Stimulated activated naive B cell treated with anti-CD40 and anti-IgM and Interleukin-4, amounts not matched to agents 10 μg/mL and 1 μg/mL and 100 μg/mL, for 72 hours (primary cell): ENCODE results near the gene MAST2.

ENCODE experiments used
- ATAC-seq, 2 donors: fragments of 150-1000 bp; cut with Tn5 transposase; replicated peaks; 2 replicates each; pipeline ENCODE4 v1.10.0; 2021; ENCODE audit warnings: moderate library complexity in 1 of 2
- DNase-seq: peaks from one replicate; pipeline ENCODE4 v3.0.0; 2021
- H3K27ac Mint-ChIP-seq: one replicate; pipeline ENCODE4 v1.8.0; 2022; ENCODE audit warnings: mild to moderate bottlenecking, mixed read lengths
- H3K27me3 Mint-ChIP-seq, 2 donors: one replicate each; pipeline ENCODE4 v1.8.0; 2022; ENCODE audit warnings: mixed read lengths in 2 of 2
- H3K36me3 Mint-ChIP-seq, 2 donors: one replicate each; pipeline ENCODE4 v1.8.0; 2022; ENCODE audit warnings: mixed read lengths in 2 of 2, mild to moderate bottlenecking in 1 of 2
- H3K4me1 Mint-ChIP-seq, 2 donors: one replicate each; pipeline ENCODE4 v1.8.0; 2022; ENCODE audit warnings: mixed read lengths in 2 of 2, mild to moderate bottlenecking in 1 of 2
- H3K4me3 Mint-ChIP-seq, 2 donors: one replicate each; pipeline ENCODE4 v1.8.0; 2022; ENCODE audit warnings: mild to moderate bottlenecking in 2 of 2, mixed read lengths in 2 of 2, moderate library complexity in 1 of 2
- H3K9me3 Mint-ChIP-seq, 2 donors: one replicate each; pipeline ENCODE4 v1.8.0; 2022; ENCODE audit warnings: mixed read lengths in 2 of 2, mild to moderate bottlenecking in 1 of 2

MAST2 gene

GRCh38 chr1:45995298-45995697, 191.9 kb downstream of the MAST2 start:
- ATAC-seq (no peak), DNase-seq (no peak)
- Mint-ChIP-seq H3K4me1 (peaks cover 4 to 7% of the 10 kb centered on the region in 2 donors), H3K27me3 (no peaks in the 10 kb centered on the region), H3K36me3 (peaks cover 13 to 20% of the 10 kb centered on the region in 2 donors), H3K27ac (no peak overlapping the region), H3K9me3 (peaks cover 0 to 3% of the 10 kb centered on the region in 2 donors), H3K4me3 (no peak overlapping the region)

GRCh38 chr1:45998020-45998617, 194.7 kb downstream of the MAST2 start:
- Mint-ChIP-seq H3K36me3 (peaks cover 11 to 21% of the 10 kb centered on the region in 2 donors), H3K27ac (no peak overlapping the region), H3K9me3 (no peaks in the 10 kb centered on the region), H3K4me1 (no peaks in the 10 kb centered on the region), H3K27me3 (no peaks in the 10 kb centered on the region), H3K4me3 (no peak overlapping the region)
- ATAC-seq: no peak
- DNase-seq: no peak

DNA sequence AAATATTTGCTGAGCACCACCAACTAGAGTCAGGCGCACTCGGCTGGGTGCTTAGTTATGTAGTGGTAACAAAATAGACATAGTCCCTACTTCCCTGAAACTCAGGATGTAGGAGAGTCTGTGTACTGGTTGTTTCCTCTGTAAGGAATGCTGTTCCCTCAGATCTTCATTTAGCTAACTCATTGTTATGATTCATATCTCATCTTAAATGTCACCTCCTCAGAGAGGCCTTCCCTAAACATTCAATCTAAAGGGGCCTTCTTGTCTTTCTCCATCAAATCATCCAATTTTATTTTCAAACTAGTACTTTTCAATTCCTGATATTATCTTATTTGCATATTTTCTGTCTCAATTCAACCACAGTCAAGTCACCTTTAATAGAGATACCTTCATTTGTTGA, 196.1 kb downstream of the MAST2 start:
- peaks cover 15 to 27% of the 10 kb centered on the region in 2 donors for H3K36me3 Mint-ChIP-seq
- no peak for DNase-seq
- H3K4me3 Mint-ChIP-seq: no peak overlapping the region
- H3K9me3 Mint-ChIP-seq: no peaks in the 10 kb centered on the region
- no peak overlapping the region for H3K27ac Mint-ChIP-seq
- H3K27me3 Mint-ChIP-seq: no peaks in the 10 kb centered on the region
- ATAC-seq: no peak
- H3K4me1 Mint-ChIP-seq: no peaks in the 10 kb centered on the region

DNA sequence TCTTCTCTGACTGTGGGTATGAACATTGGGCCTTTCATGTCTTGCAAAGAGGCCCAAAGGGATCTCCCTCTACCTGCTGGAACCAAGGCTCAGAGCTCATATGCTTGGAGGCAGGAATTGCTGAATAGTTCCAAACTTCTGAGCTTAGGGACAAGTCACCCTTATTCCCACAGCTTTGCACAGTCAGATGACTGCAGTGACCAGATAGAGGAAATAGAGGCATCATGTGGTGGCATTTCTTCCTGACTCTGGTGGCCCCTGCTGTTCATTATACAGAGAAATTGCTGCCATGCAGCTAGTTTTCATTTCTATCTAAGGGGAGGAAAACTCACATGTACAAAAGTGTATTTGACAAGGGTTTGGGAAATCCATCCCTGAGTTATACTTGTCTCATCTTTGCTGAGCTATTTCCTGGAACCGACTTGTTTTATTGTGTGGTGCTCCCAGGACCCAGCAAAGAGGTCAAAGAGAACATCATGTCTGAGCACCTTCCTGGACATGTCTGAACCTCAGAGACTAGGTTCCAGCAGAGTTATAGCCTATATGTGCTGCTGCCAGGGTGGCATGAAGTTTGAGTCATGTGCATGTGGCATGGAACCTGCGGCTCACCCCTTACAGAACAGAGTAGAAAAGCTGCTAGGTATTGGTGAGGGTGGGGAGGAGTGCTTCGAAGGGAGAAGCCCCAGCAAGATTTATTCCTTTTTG, 197.8 kb downstream of the MAST2 start:
- Mint-ChIP-seq H3K27me3 (no peaks in the 10 kb centered on the region), H3K9me3 (no peaks in the 10 kb centered on the region), H3K4me1 (no peaks in the 10 kb centered on the region), H3K4me3 (no peak overlapping the region), H3K27ac (no peak overlapping the region), H3K36me3 (peaks cover 12 to 23% of the 10 kb centered on the region in 2 donors)
- DNase-seq: no peak
- ATAC-seq: no peak

DNA sequence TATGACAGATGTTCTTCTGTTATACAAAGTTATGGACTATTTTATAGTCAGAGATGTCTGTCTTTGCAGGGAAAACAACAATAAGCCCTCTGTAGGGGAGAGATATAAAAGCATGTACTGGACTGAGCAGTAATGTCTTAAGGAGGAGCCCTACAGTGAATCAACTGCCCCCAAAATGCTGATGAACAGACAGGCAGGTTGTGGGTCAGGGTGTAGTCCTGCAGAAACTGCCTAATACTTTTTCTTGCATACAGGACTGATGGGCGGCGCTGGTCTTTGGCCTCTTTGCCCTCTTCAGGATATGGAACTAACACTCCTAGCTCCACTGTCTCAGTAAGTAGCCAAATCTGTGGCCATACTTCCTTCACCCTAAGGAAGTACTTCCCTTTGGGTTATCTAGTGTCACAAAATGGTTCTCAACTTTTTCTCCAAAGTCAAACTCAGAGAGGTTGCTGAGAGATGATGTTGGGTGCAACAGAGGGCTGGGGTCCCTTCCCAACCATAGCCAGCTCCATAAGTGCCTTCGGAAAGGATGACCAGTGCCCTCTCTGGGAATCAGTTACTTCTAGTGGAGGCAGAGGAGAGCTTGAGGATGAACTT, 199.2 kb downstream of the MAST2 start:
- Mint-ChIP-seq H3K4me3 (no peak overlapping the region), H3K27me3 (no peaks in the 10 kb centered on the region), H3K9me3 (no peaks in the 10 kb centered on the region), H3K36me3 (peaks cover 23 to 33% of the 10 kb centered on the region in 2 donors), H3K4me1 (no peaks in the 10 kb centered on the region), H3K27ac (no peak overlapping the region)
- ATAC-seq (no peak), DNase-seq (no peak)

- no peak overlapping the region for H3K4me3 Mint-ChIP-seq
- DNase-seq: no peak
- no peaks in the 10 kb centered on the region for H3K27me3 Mint-ChIP-seq
- H3K9me3 Mint-ChIP-seq: no peaks in the 10 kb centered on the region
- no peak overlapping the region for H3K27ac Mint-ChIP-seq
- no peaks in the 10 kb centered on the region for H3K4me1 Mint-ChIP-seq
- H3K36me3 Mint-ChIP-seq: peaks cover 28 to 40% of the 10 kb centered on the region in 2 donors
- ATAC-seq: no peak
Measured at GRCh38 chr1:46003315-46003714, 199.9 kb downstream of the MAST2 start.

DNA sequence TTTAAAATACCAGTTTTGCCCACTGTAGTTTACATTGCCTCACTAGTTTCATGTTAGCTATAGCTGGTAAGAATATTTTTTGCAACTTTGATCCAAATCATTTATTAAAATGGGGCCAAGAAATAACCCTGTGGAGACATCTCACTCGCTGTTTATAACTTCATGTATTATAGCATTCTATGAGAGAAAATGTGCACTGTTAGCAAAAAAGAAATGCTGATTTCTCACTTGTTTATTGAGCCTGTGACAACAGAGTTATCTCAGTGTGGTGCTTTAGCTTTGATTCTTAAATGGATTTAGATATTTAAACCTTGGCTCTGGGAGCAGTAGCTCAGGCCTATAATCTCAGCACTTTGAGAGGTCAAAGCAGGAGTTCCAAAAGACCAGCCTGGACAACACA, 201.1 kb downstream of the MAST2 start:
- Mint-ChIP-seq H3K4me3 (no peak overlapping the region), H3K27ac (no peak overlapping the region), H3K36me3 (peaks cover 31 to 46% of the 10 kb centered on the region in 2 donors), H3K27me3 (no peaks in the 10 kb centered on the region), H3K9me3 (no peaks in the 10 kb centered on the region), H3K4me1 (no peaks in the 10 kb centered on the region)
- no peak for ATAC-seq
- DNase-seq: no peak

DNA sequence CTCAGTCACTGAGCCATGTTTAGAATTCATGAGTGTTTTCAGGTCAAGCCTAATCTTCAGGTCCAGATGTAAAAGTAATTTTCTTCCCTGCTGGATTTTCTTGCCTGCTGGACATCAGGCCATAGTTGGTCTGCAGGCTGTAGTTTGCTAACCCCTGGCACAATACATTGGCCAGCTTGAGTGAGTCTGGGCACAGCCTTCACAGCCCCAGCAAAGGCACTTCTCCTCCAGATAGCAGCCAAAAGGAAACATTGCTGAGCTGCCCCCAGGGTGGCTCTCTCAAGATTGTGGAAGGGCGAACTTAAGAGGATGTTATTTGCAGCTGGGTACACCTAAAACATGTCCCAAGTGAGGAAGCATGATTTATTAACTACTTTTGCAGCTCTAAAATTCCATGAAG, 202.2 kb downstream of the MAST2 start:
- no peak overlapping the region for H3K27ac Mint-ChIP-seq
- no peak overlapping the region for H3K4me3 Mint-ChIP-seq
- H3K9me3 Mint-ChIP-seq: no peaks in the 10 kb centered on the region
- peaks cover 28 to 45% of the 10 kb centered on the region in 2 donors for H3K36me3 Mint-ChIP-seq
- no peaks in the 10 kb centered on the region for H3K4me1 Mint-ChIP-seq
- ATAC-seq (no peak), DNase-seq (no peak)
- no peaks in the 10 kb centered on the region for H3K27me3 Mint-ChIP-seq

DNA sequence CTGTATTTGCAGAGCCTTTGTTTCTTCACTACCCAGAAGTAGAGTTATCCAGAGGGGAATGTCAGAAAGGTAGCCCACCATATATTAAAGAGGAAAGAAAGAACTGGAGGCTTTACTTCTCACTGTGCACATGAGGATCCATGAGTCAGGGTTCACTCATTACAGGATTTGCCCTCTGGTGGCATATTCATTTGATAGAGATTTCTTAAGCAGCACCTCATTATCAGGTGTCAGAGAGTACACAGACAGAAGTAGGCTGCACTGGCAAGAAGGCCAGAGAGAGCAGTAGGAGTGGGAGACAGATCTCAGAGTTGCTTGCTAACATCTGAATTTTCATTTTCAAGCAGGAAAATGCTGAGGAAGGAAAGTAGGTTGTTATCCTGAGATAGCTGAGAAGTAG, 205.2 kb downstream of the MAST2 start:
- Mint-ChIP-seq H3K27ac (no peak overlapping the region), H3K4me3 (no peak overlapping the region), H3K9me3 (no peaks in the 10 kb centered on the region), H3K4me1 (no peaks in the 10 kb centered on the region), H3K27me3 (no peaks in the 10 kb centered on the region), H3K36me3 (peaks cover 33 to 49% of the 10 kb centered on the region in 2 donors)
- ATAC-seq: no peak
- no peak for DNase-seq

DNA sequence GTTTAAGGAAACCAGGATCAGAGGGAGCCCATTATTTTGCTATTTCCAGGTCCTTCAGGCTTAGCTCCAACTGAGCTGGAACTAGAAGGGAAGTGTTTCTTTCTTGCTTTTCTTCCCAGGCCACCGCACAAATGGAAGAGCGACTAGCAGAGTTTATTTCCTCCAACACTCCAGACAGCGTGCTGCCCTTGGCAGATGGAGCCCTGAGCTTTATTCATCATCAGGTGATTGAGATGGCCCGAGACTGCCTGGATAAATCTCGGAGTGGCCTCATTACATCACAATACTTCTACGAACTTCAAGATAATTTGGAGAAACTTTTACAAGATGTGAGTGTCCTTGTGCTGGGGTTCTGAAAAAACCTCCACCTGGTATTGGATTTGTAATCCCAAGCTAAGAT, 207.2 kb downstream of the MAST2 start:
- no peaks in the 10 kb centered on the region for H3K27me3 Mint-ChIP-seq
- ATAC-seq: no peak
- DNase-seq: no peak
- no peaks in the 10 kb centered on the region for H3K4me1 Mint-ChIP-seq
- no peak overlapping the region for H3K4me3 Mint-ChIP-seq
- H3K9me3 Mint-ChIP-seq: no peaks in the 10 kb centered on the region
- H3K36me3 Mint-ChIP-seq: peaks cover 31 to 43% of the 10 kb centered on the region in 2 donors
- H3K27ac Mint-ChIP-seq: no peak overlapping the region

DNA sequence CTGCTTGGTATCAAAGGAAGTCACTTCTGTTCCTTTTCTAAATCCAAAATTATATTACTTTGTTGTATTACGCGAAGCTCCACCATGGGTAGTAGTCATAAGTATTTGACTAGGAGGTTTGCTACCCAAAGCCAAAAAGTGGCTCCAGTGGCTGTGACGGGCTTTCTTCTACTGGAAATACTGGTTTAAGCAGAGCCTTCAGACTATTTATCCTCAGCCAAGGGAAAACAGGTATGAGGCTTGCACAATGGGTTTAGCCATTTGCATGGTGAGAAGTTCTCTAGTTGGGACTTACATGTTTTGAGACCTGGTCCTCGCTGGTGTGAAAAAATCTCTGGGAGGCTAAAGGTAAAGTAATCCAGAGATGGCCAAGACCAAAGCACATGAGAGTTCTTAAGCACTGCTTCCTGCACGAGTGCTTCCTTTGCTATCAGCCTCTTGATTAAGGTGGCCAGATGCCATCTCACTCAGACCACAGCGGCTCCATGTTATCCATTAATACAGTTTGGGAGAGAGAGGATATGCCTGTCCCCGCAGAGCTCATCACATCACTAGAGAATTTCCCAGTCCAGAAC, 207.8 kb downstream of the MAST2 start:
- Mint-ChIP-seq H3K9me3 (no peaks in the 10 kb centered on the region), H3K4me1 (no peaks in the 10 kb centered on the region), H3K27me3 (no peaks in the 10 kb centered on the region), H3K36me3 (peaks cover 29 to 43% of the 10 kb centered on the region in 2 donors), H3K27ac (no peak overlapping the region), H3K4me3 (no peak overlapping the region)
- ATAC-seq (no peak), DNase-seq (no peak)

- H3K27me3 Mint-ChIP-seq: no peaks in the 10 kb centered on the region
- no peaks in the 10 kb centered on the region for H3K4me1 Mint-ChIP-seq
- no peak overlapping the region for H3K4me3 Mint-ChIP-seq
- ATAC-seq (no peak), DNase-seq (no peak)
- H3K9me3 Mint-ChIP-seq: no peaks in the 10 kb centered on the region
- peaks cover 21 to 38% of the 10 kb centered on the region in 2 donors for H3K36me3 Mint-ChIP-seq
- H3K27ac Mint-ChIP-seq: no peak overlapping the region
Measured at GRCh38 chr1:46012236-46012635, 208.8 kb downstream of the MAST2 start.

GRCh38 chr1:46013581-46013980, 210.2 kb downstream of the MAST2 start:
- Mint-ChIP-seq H3K36me3 (peaks cover 10 to 24% of the 10 kb centered on the region in 2 donors), H3K9me3 (no peaks in the 10 kb centered on the region), H3K27me3 (no peaks in the 10 kb centered on the region), H3K4me3 (no peak overlapping the region), H3K4me1 (no peaks in the 10 kb centered on the region), H3K27ac (no peak overlapping the region)
- ATAC-seq (no peak), DNase-seq (no peak)

DNA sequence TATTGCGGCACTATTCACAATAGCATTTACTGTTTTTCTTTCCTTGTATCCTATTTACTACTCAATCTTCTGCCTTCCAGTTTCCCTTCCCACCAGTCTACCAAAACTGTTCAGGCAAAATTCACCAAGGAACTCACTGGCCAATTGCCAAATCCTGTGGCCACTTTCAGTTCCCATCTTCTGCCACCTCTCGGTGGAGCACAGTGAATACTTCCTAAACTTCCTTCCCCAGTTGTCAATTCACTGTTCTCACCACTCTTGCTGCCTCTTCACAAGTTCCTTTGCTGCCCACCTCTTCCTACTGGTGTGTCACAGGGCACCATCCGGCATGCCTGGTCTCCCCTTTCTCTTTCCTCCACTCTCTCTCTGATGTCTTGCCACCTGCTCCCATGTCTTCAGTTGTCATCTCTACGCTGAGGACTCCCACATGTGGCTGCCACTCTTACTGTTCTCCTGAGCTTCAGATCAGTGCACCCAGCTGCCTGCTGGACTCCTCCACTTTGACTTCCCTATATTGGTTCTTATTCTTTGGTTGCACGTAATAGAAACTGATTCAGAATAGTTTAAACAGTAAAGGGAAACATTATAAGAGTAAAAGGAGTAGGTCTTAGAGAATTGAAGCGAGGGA, 214.6 kb downstream of the MAST2 start:
- ATAC-seq (peak; percentile 58 to 62), DNase-seq (no peak)
- Mint-ChIP-seq H3K27me3 (no peaks in the 10 kb centered on the region), H3K9me3 (no peaks in the 10 kb centered on the region), H3K27ac (no peak overlapping the region), H3K36me3 (peaks cover 2 to 7% of the 10 kb centered on the region in 2 donors), H3K4me3 (no peak overlapping the region), H3K4me1 (no peaks in the 10 kb centered on the region)
